ENCODE results near the gene MFAP2.
"Not testable (repeated sequence)": the region's sequence is repeated elsewhere in the genome, so short reads cannot be mapped to it uniquely, and the experiment has no call there.

MFAP2 gene

GRCh38 chr1:16979475-16980327 is 719 bp downstream of the MFAP2 start:
- no peak for DNase-seq (ENCODE audit: low spot score)

DNA sequence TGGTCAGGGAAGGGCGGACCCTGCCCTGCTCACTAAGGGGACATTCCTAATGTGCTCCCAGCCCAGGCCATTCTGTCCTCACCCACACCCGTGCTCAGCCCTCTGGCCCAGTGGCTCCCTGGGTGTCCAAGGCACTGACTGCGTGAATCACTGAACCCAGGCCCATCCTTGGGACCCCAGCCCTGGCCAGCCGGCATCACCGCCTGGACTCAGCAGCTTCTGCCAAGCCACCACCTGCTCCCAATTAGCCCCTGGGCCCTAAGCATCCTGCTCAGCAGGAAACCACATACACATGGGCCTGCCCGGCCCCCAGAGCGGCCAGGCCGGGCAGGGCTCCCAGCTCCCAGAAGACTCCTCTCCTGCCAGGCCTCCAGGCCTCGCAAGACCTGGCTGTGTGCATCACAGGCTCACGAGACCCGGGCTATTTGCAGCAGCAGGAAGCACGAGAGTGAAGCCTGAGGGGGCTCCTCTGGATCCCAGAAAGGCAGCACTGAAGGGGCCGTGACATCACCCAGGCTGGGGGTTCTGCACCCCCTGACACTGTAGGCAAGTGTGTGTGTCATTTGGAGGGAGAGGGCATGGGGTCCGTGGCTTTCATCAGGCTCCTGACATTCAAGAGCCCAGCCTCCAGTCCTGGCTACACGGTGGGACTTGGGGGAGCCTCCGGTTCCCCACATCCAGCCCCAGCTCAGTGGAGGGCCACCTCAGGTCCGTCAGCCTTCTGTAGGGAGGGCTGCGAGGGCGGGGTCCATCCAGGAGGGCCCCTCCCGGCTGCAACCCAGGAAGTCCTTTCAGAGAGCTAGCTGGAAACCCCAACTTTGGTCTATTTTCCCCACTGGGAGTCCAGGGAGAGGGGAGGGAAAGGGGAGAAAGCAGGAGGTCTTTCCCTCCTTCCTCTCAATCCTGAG is 1.6 kb downstream of the MFAP2 start:
- DNase-seq (ENCODE audit: low spot score), result no peak

- DNase-seq (ENCODE audit: low spot score), result no peak
Observed at GRCh38 chr1:16978139-16978538, 2.3 kb downstream of the MFAP2 start.

GRCh38 chr1:16977377-16977776 is 3.0 kb downstream of the MFAP2 start:
- DNase-seq (ENCODE audit: low spot score), result no peak

DNA sequence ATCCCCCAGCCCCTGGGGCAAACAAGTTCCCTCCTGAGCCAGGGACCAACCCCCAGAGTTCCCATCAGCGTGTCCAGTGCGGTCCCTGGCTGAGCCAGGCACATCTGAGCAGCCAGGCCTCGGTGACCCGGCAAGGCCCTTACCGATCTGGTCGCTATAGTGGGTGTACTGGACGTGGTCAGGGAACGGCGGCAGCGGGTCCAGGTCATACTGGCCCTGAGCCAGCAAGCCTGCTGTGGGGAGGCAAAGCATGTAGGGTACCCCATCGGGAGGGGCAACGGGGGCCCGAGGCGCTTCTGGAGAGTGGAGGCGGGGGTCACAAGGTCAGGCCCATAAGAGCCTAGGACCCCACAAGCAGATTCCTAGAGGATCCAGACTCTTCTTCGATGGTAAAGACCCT is 3.5 kb downstream of the MFAP2 start:
- DNase-seq (ENCODE audit: low spot score), result no peak

DNA sequence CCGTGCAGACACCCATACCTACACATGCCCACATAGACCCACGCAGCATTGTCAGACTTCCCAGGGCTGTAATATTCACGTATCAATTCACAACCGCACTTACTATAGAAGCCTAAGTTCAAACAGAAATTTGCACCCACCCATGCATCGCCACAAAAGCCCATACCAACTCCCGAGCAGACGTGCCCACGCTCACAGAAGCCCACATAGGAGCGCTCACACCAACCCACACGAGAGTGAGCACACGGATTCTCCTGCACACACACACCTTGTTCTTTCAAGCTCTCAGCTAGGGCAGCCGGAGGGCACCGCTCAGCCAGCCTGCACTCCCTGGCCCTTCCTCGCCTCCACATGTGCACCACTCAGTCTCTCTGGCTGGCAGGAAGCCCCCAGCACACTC is 4.6 kb downstream of the MFAP2 start:
- DNase-seq (ENCODE audit: low spot score), result no peak

DNA sequence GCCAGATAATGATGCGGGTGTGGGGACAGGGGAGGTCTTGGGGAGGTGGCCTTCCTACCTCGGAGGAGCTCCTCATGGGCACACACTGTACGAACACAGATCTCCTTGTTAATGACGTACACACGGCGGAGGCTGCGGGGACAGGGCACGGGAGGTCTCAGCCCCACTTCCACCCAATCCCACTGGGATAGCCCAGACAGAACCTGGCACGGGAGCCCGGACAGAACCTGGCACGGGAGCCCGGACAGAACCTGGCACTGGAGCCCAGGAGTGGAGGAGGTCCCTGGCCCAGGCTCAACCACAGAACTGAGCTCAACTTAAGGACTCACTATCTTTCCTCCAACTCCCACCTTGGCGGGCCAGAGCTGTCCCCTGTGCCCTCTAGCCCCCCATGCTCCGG is 5.2 kb downstream of the MFAP2 start:
- DNase-seq (ENCODE audit: low spot score), result no peak

- no peak for DNase-seq (ENCODE audit: low spot score)
Observed at GRCh38 chr1:16973215-16973614, 7.2 kb downstream of the MFAP2 start.

GRCh38 chr1:16972189-16972895 is 8.1 kb downstream of the MFAP2 start:
- no peak for DNase-seq (ENCODE audit: low spot score)

DNA sequence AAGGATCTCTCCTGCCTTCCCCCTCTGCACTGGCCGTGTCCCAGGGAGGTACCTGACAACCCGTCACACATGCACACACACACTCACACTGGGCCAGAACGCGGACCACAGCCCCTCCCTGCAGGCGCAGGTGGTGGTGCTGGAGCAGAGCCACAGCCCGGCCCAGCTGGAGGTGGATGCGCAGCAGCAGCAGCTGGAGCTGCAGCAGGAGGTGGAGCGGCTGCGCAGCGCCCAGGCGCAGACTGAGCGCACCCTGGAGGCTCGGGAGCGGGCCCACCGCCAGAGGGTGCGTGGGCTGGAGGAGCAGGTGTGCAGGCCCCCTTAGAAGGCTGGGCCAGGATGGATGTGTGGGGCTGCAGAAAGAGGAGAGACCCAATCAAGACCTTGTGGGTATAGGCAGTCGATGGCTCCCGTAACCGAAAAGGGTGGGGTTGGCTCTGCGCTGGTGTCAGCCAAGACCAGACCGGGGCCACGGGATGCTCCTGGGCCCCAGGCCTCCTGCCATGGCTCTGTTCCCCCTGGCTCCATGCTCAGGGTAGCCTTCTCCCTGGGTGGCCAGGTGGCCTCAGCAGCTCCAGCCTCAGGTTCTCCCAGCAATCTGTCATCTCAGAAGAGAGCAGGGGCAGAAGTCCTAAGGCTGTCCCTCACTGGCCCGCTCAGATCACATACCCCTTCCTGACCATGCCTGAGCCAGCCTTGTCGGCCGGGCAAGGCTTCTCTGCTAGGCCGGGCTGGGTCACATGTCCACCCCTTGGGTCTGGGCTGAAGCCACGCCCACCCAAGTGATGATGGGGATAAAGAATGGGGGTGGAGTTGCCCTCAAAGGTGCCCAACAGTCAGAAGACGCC is 8.9 kb downstream of the MFAP2 start:
- no peak for DNase-seq (ENCODE audit: low spot score)

- DNase-seq (ENCODE audit: low spot score), result no peak
Observed at GRCh38 chr1:16970132-16970910, 10.1 kb downstream of the MFAP2 start.

- no peak for DNase-seq (ENCODE audit: low spot score)
Observed at GRCh38 chr1:16969651-16970050, 10.8 kb downstream of the MFAP2 start.

- no peak for DNase-seq (ENCODE audit: low spot score)
Observed at GRCh38 chr1:16969057-16969611, 11.3 kb downstream of the MFAP2 start.

- DNase-seq (ENCODE audit: low spot score), result no peak
Observed at GRCh38 chr1:16968372-16968771, 12.0 kb downstream of the MFAP2 start.

GRCh38 chr1:16967962-16968361 is 12.5 kb downstream of the MFAP2 start:
- DNase-seq (ENCODE audit: low spot score), result no peak

DNA sequence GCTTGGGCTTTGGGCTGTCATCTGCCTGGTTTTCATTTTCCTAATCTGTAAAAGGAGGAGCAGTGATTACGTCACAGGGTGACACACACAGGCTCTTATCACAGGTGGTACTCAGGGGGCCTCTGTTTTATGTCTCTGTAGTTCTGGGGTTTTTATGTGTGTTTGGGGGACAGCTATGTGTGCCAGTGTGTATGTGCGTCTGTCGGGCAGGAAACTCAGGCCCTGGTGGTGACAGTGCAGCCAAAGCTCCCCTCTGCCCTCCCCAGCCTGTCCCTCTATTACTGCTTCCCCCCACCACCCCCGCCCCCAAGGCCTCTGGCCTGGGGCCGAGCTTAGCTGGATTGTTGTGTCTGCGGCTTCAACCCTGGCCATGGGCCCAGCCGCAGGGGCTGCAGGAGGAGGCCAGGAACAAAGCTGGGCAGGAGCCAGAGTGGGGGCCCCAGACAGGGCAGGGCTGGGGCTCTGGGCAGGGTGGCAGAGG is 13.3 kb downstream of the MFAP2 start:
- DNase-seq (ENCODE audit: low spot score), result no peak

- no peak for DNase-seq (ENCODE audit: low spot score)
Observed at GRCh38 chr1:16966282-16966681, 14.1 kb downstream of the MFAP2 start.

DNA sequence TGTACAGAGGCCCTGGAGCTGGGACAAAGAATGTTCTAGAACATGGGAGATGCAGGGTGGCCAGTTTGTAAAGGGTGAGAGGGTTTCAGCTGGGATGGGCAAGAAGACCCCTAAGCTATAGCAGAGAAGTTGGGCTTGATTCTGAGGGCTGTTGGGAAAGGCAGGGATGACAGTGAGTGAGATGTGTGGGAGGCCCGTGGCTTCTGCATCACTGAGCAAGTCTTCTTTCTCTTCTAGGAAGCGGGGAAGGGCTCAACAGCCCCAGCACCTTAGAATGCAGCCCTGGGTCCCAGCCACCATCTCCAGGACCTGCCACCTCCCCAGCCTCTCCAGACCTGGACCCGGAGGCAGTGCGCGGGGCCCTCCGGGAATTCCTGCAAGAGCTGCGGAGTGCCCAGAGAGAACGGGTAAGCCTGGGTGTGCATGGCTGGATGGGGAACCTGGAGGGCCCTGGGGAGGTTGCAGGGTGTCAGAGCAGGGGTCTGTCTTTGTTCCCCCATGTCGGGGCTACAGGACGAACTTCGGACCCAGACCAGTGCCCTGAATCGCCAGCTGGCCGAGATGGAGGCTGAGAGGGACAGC is 14.8 kb downstream of the MFAP2 start:
- DNase-seq (ENCODE audit: low spot score), result no peak

DNA sequence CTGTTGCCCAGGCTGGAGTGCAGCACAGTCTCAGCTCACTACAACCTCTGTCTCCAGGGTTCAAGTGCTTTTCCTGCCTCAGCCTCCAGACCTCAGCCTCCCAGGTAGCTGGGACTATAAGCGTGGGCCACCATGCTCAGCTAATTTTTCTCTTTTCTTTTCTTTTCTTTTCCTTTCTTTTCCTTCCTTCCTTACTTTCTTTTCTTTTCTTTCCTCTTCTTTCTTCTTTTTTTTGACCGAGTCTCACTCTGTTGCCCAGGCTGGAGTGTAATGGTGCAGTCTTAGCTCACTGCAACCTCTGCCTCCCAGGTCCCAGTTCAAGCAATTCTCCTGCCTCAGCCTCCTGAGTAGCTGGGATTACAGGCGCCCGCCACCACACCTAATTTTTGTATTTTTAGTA is 16.3 kb downstream of the MFAP2 start:
- not testable (repeated sequence) for DNase-seq (ENCODE audit: low spot score)

Data from hematopoietic multipotent progenitor cell treated with erythropoietin and hydrocortisone succinate and interleukin-3 and kit ligand, for 17 days (in vitro differentiated cells).